OCI-LY7 (cell line): ENCODE data around the gene CCDC68. TPM values are rescaled to one million over a fixed set of nuclear protein-coding genes. Genes with fewer than 3 reads are reported as not detected.

Source experiments
- BruUV-seq: library from RNA; stranded (reverse); fragments of 400-500 nt; replicated peaks from 2 replicates; lab custom pipeline; 2021; lab: Mats Ljungman, UMichigan
- CTCF ChIA-PET: fragments of 300-600 bp; sonication (Branson Sonifier 250); formaldehyde crosslinking; loops from one replicate; lab custom pipeline; 2022; ENCODE audit warnings: antibody characterized with exemption; ENCODE audit not compliant: unreplicated experiment; lab: Charles Lee
- POLR2A ChIA-PET: fragments of 300-600 bp; sonication (Branson Sonifier 250); formaldehyde crosslinking; loops from one replicate; lab custom pipeline; 2022; ENCODE audit warnings: antibody characterized with exemption; lab: Charles Lee
- DNase-seq: peaks from one replicate; pipeline ENCODE4 v3.0.0-alpha.2; 2015; ENCODE audit warnings: low spot score
- H2AFZ ChIP-seq: fragments of 200-600 bp; sonication (generic), shearing (Covaris generic); 2 replicates; pipeline ENCODE4 v1.6.1; 2014; ENCODE audit warnings: mild to moderate bottlenecking, antibody characterized with exemption, low read length, moderate library complexity
- H3K27ac ChIP-seq: fragments of 200-600 bp; sonication (generic); 2 replicates; pipeline ENCODE4 v1.5.1; 2014; ENCODE audit warnings: mixed run types, low read depth, mild to moderate bottlenecking, moderate library complexity, low read length, inconsistent platforms; ENCODE audit not compliant: poor library complexity, severe bottlenecking
- H3K36me3 ChIP-seq: fragments of 200-600 bp; sonication (generic); 2 replicates; pipeline ENCODE4 v1.6.1; 2014; ENCODE audit warnings: mild to moderate bottlenecking, antibody characterized with exemption, low read length, moderate library complexity, mixed read lengths; ENCODE audit not compliant: insufficient read depth
- H3K4me1 ChIP-seq: fragments of 200-600 bp; sonication (generic); 2 replicates; pipeline ENCODE4 v1.5.1; 2014; ENCODE audit warnings: mild to moderate bottlenecking, low read length; ENCODE audit not compliant: insufficient read depth, poor library complexity, severe bottlenecking
- H3K4me2 ChIP-seq: fragments of 200-600 bp; sonication (generic); 2 replicates; pipeline ENCODE4 v1.6.1; 2014; ENCODE audit warnings: mild to moderate bottlenecking, low read length
- H3K4me3 ChIP-seq: fragments of 200-600 bp; sonication (generic); 2 replicates; pipeline ENCODE4 v1.5.1; 2014; ENCODE audit warnings: mild to moderate bottlenecking, low read depth, low read length; ENCODE audit not compliant: poor library complexity, severe bottlenecking
- H3K79me2 ChIP-seq: fragments of 200-600 bp; sonication (generic); 2 replicates; pipeline ENCODE4 v1.6.1; 2016; ENCODE audit warnings: low read depth, mild to moderate bottlenecking, low read length, moderate library complexity, mixed read lengths; ENCODE audit not compliant: insufficient read depth
- H3K9me2 ChIP-seq: fragments of 200-600 bp; sonication (generic); 2 replicates; pipeline ENCODE4 v1.6.1; 2016; ENCODE audit warnings: mild to moderate bottlenecking, low read length, mixed read lengths; ENCODE audit not compliant: insufficient read depth
- H3K9me3 ChIP-seq: fragments of 200-600 bp; sonication (generic); 2 replicates; pipeline ENCODE4 v1.6.1; 2014; ENCODE audit warnings: mild to moderate bottlenecking, mixed run types, low read length, mixed read lengths
- H4K20me1 ChIP-seq: fragments of 200-600 bp; sonication (generic); 2 replicates; pipeline ENCODE4 v1.6.1; 2014; ENCODE audit warnings: mild to moderate bottlenecking, antibody characterized with exemption, low read length, moderate library complexity, mixed read lengths; ENCODE audit not compliant: insufficient read depth
- EZH2phosphoT487 ChIP-seq: fragments of 200-600 bp; sonication (generic); IDR thresholded peaks from 2 replicates; pipeline ENCODE4 v1.6.1; 2018; ENCODE audit warnings: low read depth, borderline replicate concordance, mild to moderate bottlenecking, mixed run types, antibody characterized with exemption, low read length, moderate library complexity, mixed read lengths
- intact Hi-C: fragments of 100-400 bp; cut with micrococcal nuclease; formaldehyde crosslinking; loops from one replicate; pipeline ENCODE4 v1.10.0; 2022; ENCODE audit not compliant: unreplicated experiment
- total RNA-seq, 2 experiments: library from RNA; depleted of rRNA in 1 of 2; stranded (reverse); fragments of >200 nt in 1 of 2; shearing (Covaris generic) in 1 of 2; gene quantifications; 2 replicates each; pipeline ENCODE4 v1.2.3, GENCODE V29; 2014 to 2022
- TF ChIP-seq, protein P1 (sequence below): fragments of 200-600 bp; sonication (generic); conservative IDR thresholded peaks from 2 replicates; pipeline ENCODE4 v1.5.1; 2014; ENCODE audit warnings: mild to moderate bottlenecking, antibody characterized with exemption, low read length, moderate library complexity, mixed read lengths

CCDC68 gene
- total RNA-seq, 2 experiments from 2014 or later = not detected

DNA sequence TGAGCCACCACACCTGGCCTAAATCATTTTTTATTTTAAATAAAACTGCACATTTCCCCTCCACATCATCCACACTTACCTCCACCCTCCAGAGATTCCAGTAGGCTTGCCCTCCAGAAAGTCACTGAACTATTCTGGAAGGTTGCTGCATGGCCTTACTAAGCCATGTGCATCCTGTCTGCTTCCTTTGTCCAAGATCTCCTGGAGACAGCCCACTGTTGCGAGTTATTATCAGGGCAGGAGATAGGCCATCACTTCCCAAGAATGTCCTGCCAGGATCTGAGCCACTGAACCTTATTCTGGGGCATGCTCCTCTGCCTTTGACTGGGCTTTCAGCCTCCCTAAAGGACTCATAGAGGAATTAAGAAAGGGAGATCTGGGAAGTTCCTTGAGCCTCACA lies 26.8 kb downstream of the CCDC68 start:
- POLR2A ChIA-PET = no interaction called here
- CTCF ChIA-PET = no interaction called here
- no peak overlapping the region for H3K4me3 ChIP-seq

DNA sequence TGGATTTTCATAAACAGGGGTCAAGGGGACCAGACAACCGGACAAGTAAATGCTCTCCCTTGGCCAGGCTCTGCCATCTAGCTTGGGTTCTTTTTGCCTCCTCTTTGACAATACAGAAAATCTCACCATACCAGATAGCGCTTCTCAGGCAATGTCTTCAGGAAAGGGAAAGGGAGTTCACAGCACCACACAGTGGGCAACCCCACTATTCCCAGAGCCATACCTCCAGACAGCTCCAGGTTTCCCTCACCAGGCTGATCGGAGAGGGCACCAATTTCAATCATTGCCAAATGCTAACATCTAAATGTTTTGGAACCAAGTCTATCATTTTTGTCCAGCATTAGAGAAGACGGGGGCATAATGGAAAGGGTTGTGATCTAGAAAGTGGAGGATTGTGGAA lies 28.1 kb downstream of the CCDC68 start:
- H3K4me3 ChIP-seq = no peak overlapping the region
- H2AFZ ChIP-seq = no peak overlapping the region
- POLR2A ChIA-PET = no interaction called here
- no peaks in the 10 kb centered on the region for H3K79me2 ChIP-seq
- no peaks in the 10 kb centered on the region for H3K9me3 ChIP-seq
- intact Hi-C loops = no loop called here
- H3K4me1 ChIP-seq = no peaks in the 10 kb centered on the region
- CTCF ChIA-PET = no interaction called here
- BruUV-seq = no TSS peak
- no peaks in the 10 kb centered on the region for H4K20me1 ChIP-seq
- TF ChIP-seq EZH2phosphoT487 = no peak
- TF ChIP-seq, protein P1, sequence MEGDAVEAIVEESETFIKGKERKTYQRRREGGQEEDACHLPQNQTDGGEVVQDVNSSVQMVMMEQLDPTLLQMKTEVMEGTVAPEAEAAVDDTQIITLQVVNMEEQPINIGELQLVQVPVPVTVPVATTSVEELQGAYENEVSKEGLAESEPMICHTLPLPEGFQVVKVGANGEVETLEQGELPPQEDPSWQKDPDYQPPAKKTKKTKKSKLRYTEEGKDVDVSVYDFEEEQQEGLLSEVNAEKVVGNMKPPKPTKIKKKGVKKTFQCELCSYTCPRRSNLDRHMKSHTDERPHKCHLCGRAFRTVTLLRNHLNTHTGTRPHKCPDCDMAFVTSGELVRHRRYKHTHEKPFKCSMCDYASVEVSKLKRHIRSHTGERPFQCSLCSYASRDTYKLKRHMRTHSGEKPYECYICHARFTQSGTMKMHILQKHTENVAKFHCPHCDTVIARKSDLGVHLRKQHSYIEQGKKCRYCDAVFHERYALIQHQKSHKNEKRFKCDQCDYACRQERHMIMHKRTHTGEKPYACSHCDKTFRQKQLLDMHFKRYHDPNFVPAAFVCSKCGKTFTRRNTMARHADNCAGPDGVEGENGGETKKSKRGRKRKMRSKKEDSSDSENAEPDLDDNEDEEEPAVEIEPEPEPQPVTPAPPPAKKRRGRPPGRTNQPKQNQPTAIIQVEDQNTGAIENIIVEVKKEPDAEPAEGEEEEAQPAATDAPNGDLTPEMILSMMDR = no peak
- H3K9me2 ChIP-seq = no peaks in the 10 kb centered on the region
- no peak overlapping the region for H3K4me2 ChIP-seq
- no peak for DNase-seq
- H3K36me3 ChIP-seq = no peaks in the 10 kb centered on the region
- no peak overlapping the region for H3K27ac ChIP-seq

More for the DNA sequence above, 26.8 kb downstream of the CCDC68 start:
- no peaks in the 10 kb centered on the region for H3K4me1 ChIP-seq
- H3K9me2 ChIP-seq = no peaks in the 10 kb centered on the region
- no peak for DNase-seq
- H3K79me2 ChIP-seq = no peaks in the 10 kb centered on the region
- H3K36me3 ChIP-seq = no peaks in the 10 kb centered on the region
- H2AFZ ChIP-seq = no peak overlapping the region
- H3K4me2 ChIP-seq = no peak overlapping the region
- H4K20me1 ChIP-seq = no peaks in the 10 kb centered on the region
- no peaks in the 10 kb centered on the region for H3K9me3 ChIP-seq
- TF ChIP-seq EZH2phosphoT487 = no peak
- TF ChIP-seq, protein P1 = no peak
- no peak overlapping the region for H3K27ac ChIP-seq
- intact Hi-C loops = no loop called here
- no TSS peak for BruUV-seq

DNA sequence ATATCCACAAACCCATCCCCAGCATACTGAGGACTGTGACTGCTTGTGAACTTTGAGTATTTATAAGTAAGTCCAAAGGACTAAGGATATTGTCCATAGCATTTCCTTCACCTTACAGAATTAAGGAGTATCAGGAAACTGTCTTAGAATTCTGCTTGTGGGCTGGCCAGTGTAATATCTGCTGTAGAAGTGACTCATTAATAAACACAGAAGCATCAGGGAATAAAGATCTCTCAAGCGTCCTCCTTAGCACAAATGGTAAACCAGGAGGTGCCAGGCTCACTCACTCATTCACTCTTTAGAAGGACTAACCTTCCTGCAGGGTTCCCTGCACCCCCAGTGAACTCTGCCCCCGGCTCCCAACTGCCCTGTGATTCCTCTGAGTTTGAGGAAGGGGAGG lies 31.0 kb downstream of the CCDC68 start:
- TF ChIP-seq EZH2phosphoT487 = no peak
- TF ChIP-seq, protein P1 = no peak
- H3K9me3 ChIP-seq = no peaks in the 10 kb centered on the region
- ChIA-PET POLR2A (no interaction called here), CTCF (no interaction called here)
- H3K9me2 ChIP-seq = no peaks in the 10 kb centered on the region
- no peak overlapping the region for H3K4me3 ChIP-seq
- no peaks in the 10 kb centered on the region for H3K79me2 ChIP-seq
- H3K4me2 ChIP-seq = no peak overlapping the region
- intact Hi-C loops = no loop called here
- no TSS peak for BruUV-seq
- no peaks in the 10 kb centered on the region for H4K20me1 ChIP-seq
- no peak for DNase-seq
- no peaks in the 10 kb centered on the region for H3K36me3 ChIP-seq
- no peak overlapping the region for H2AFZ ChIP-seq
- no peak overlapping the region for H3K27ac ChIP-seq
- no peaks in the 10 kb centered on the region for H3K4me1 ChIP-seq
